IMR-90 (cell line): ENCODE measurements around the gene IGF1R.

ENCODE experiments used
- BHLHE40 ChIP-seq: fragments of 150-350 bp; IDR thresholded peaks from 2 replicates; pipeline ENCODE4 v1.6.1; 2016; ENCODE audit warnings: mild to moderate bottlenecking, low read depth, low read length
- CEBPB ChIP-seq: IDR thresholded peaks from 2 replicates; pipeline ENCODE4 v1.6.1; 2012; ENCODE audit warnings: low read depth, low read length, improper control_type of control experiment
- CHD1 ChIP-seq: IDR thresholded peaks from 2 replicates; pipeline ENCODE4 v1.6.1; 2012; ENCODE audit warnings: low read depth, low read length, improper control_type of control experiment
- CTCF ChIP-seq: conservative IDR thresholded peaks from 2 replicates; pipeline ENCODE4 v1.5.1; 2012; ENCODE audit warnings: mild to moderate bottlenecking, low read depth, low read length, improper control_type of control experiment
- ELK1 ChIP-seq: fragments of 150-350 bp; IDR thresholded peaks from 2 replicates; pipeline ENCODE4 v1.6.1; 2016; ENCODE audit warnings: low read depth, mild to moderate bottlenecking, low read length, moderate library complexity, borderline replicate concordance
- FOS ChIP-seq: fragments of 150-350 bp; IDR thresholded peaks from 2 replicates; pipeline ENCODE4 v1.6.1; 2016; ENCODE audit warnings: low read depth, low read length
- MAFK ChIP-seq: IDR thresholded peaks from 2 replicates; pipeline ENCODE4 v1.6.1; 2012; ENCODE audit warnings: low read depth, low read length, improper control_type of control experiment
- POLR2A ChIP-seq: IDR thresholded peaks from 2 replicates; pipeline ENCODE4 v1.6.1; 2012; ENCODE audit warnings: mild to moderate bottlenecking, low read depth, low read length
- RAD21 ChIP-seq: IDR thresholded peaks from 2 replicates; pipeline ENCODE4 v1.6.1; 2012; ENCODE audit warnings: low read length, improper control_type of control experiment
- SMC3 ChIP-seq: fragments of 150-350 bp; IDR thresholded peaks from 2 replicates; pipeline ENCODE4 v1.6.1; 2016; ENCODE audit warnings: low read depth, mild to moderate bottlenecking, antibody characterized with exemption, low read length, moderate library complexity
- USF2 ChIP-seq: fragments of 150-350 bp; IDR thresholded peaks from 2 replicates; pipeline ENCODE4 v1.6.1; 2017; ENCODE audit warnings: mild to moderate bottlenecking, antibody characterized with exemption, low read length, low read depth

DNA sequence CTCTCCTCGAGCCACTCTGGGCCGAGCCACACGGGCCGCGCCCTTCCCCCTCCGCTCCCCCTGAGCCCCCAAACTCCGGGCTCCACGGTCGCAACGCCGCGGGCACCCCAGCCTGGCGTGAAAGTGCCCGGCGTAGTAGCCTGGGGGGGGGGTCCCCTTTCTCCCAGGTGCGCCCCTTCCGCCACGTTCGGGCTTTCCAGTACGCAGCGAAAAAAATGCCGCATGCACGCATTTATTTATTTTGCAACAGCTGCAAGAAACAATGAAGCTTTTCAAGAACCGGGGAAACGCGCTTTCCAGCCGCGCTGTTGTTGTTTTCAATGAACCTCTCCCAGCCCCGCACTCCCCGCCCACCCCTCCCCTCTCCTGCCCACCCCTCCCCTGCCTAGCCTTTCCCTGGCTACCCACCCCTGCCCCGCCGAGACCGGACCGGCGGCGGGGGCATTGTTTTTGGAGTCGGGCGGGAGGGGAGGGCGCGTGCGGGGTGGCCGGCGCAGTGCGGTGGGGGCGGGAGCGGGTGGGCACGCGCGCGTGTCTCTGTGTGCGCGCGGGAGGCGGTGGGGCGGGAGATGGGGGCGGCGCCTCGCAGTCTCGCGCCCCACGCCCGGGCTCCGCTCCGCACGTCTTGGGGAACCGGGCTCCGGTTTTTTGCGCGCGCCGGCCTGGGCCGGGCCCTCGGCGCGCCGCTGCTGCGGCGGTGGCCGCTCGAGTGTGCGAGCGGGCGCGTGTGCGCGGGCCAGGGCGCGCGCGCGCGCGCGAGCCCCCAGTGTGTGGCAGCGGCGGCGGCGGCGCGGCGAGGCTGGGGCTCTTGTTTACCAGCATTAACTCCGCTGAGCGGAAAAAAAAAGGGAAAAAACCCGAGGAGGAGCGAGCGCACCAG is at the start of gene IGF1R:
- TF ChIP-seq CTCF (no peak), RAD21 (no peak), POLR2A (no peak), MAFK (no peak), CEBPB (no peak), BHLHE40 (peak; percentile 7; the same call in 1 of the 2 replicates), FOS (no peak), USF2 (no peak), ELK1 (no peak), SMC3 (peak; percentile 16; the same call in 1 of the 2 replicates), CHD1 (no peak)
